HG02840 (cell line): Measurements from ENCODE around the gene GAGE10.
A peak's percentile ranks its signal among the peaks of the same experiment; 100 is the strongest.

ENCODE experiments used
- ATAC-seq: cut with Tn5 transposase; IDR thresholded peaks from one replicate; pipeline ENCODE4 v1.9.1; 2021; ENCODE audit warnings: mild to moderate bottlenecking, moderate library complexity, moderate number of reproducible peaks; ENCODE audit not compliant: unreplicated experiment, low FRiP score

The GAGE10 gene

GRCh38 chrX:49303346-49303745 is at the start of gene GAGE10:
TSS of gene GAGE10 (plus strand) at chrX:49303646. CDS start at chrX:49304860, 1,214 bp downstream.
- no peak for ATAC-seq

- no peak for ATAC-seq
These were observed 48.8 kb upstream of the GAGE10 start for GRCh38 chrX:49254639-49255038.

GRCh38 chrX:49256268-49256995 is 47.0 kb upstream of the GAGE10 start:
- ATAC-seq: no peak

GRCh38 chrX:49257074-49257790 is 46.2 kb upstream of the GAGE10 start:
- ATAC-seq: no peak

GRCh38 chrX:49257846-49258748 is 45.3 kb upstream of the GAGE10 start:
- ATAC-seq: no peak

- no peak for ATAC-seq
These were observed 44.7 kb upstream of the GAGE10 start for GRCh38 chrX:49258749-49259124.

- ATAC-seq: no peak
These were observed 43.0 kb upstream of the GAGE10 start for GRCh38 chrX:49260221-49260985.

GRCh38 chrX:49262603-49263002 is 40.8 kb upstream of the GAGE10 start:
- ATAC-seq: no peak

GRCh38 chrX:49263631-49264030 is 39.8 kb upstream of the GAGE10 start:
- ATAC-seq: no peak

GRCh38 chrX:49264460-49264859 is 39.0 kb upstream of the GAGE10 start, which contains the start of gene FOXP3:
TSS of gene FOXP3 (minus strand) at chrX:49264710. CDS start at chrX:49258505, 6,205 bp downstream.
- ATAC-seq: no peak

- ATAC-seq: no peak
These were observed 36.7 kb upstream of the GAGE10 start for GRCh38 chrX:49266523-49267445.

- no peak for ATAC-seq
These were observed 34.8 kb upstream of the GAGE10 start for GRCh38 chrX:49268702-49269009.

GRCh38 chrX:49269010-49269766 is 34.3 kb upstream of the GAGE10 start:
- ATAC-seq: peak; percentile 83

GRCh38 chrX:49269767-49270248 is 33.6 kb upstream of the GAGE10 start, which contains the start of gene PPP1R3F:
TSS of gene PPP1R3F (plus strand) at chrX:49269793. CDS start at chrX:49269870, 77 bp downstream.
- peak; percentile 23 for ATAC-seq

GRCh38 chrX:49270249-49270921 is 33.1 kb upstream of the GAGE10 start:
- ATAC-seq: no peak

GRCh38 chrX:49271341-49271740 is 32.1 kb upstream of the GAGE10 start:
- ATAC-seq: no peak

- no peak for ATAC-seq
These were observed 31.0 kb upstream of the GAGE10 start for GRCh38 chrX:49272421-49272820.
